GM19463 (cell line): ENCODE data around the gene MKX.

Source experiments
- ATAC-seq: cut with Tn5 transposase; IDR thresholded peaks from one replicate; pipeline ENCODE4 v1.9.1; 2021; ENCODE audit warnings: mild to moderate bottlenecking, moderate library complexity; ENCODE audit not compliant: unreplicated experiment

The MKX gene

GRCh38 chr10:27659786-27660185, 85.8 kb downstream of the MKX start:
- ATAC-seq, result no peak

- ATAC-seq, result no peak
Observed at GRCh38 chr10:27658788-27659187, 86.8 kb downstream of the MKX start.

GRCh38 chr10:27655296-27655695, 90.3 kb downstream of the MKX start:
- ATAC-seq, result no peak

GRCh38 chr10:27654284-27654683, 91.3 kb downstream of the MKX start:
- ATAC-seq, result no peak

GRCh38 chr10:27646604-27647175, 98.9 kb downstream of the MKX start:
- ATAC-seq, result no peak

- no peak for ATAC-seq
Observed at GRCh38 chr10:27646194-27646593, 99.4 kb downstream of the MKX start.

- no peak for ATAC-seq
Observed at GRCh38 chr10:27644307-27644939, 101.2 kb downstream of the MKX start.

GRCh38 chr10:27643301-27643700, 102.3 kb downstream of the MKX start:
- ATAC-seq, result no peak

- ATAC-seq, result no peak
Observed at GRCh38 chr10:27642023-27642589, 103.5 kb downstream of the MKX start.

- no peak for ATAC-seq
Observed at GRCh38 chr10:27638071-27638750, 107.4 kb downstream of the MKX start.

GRCh38 chr10:27637601-27638000, 108.0 kb downstream of the MKX start:
- ATAC-seq, result no peak

- ATAC-seq, result no peak
Observed at GRCh38 chr10:27636816-27637215, 108.8 kb downstream of the MKX start.

GRCh38 chr10:27635699-27636270, 109.8 kb downstream of the MKX start:
- ATAC-seq, result no peak

GRCh38 chr10:27635290-27635689, 110.3 kb downstream of the MKX start:
- no peak for ATAC-seq

- no peak for ATAC-seq
Observed at GRCh38 chr10:27628621-27629020, 117.0 kb downstream of the MKX start.

GRCh38 chr10:27626890-27627289, 118.7 kb downstream of the MKX start:
- ATAC-seq, result no peak

GRCh38 chr10:27625452-27626211, 120.0 kb downstream of the MKX start:
- no peak for ATAC-seq

- ATAC-seq, result no peak
Observed at GRCh38 chr10:27624941-27625340, 120.7 kb downstream of the MKX start.
